ENCODE data around the gene APBA2.
"Not testable (repeated sequence)": the region's sequence is repeated elsewhere in the genome, so short reads cannot be mapped to it uniquely, and the experiment has no call there.

DNA sequence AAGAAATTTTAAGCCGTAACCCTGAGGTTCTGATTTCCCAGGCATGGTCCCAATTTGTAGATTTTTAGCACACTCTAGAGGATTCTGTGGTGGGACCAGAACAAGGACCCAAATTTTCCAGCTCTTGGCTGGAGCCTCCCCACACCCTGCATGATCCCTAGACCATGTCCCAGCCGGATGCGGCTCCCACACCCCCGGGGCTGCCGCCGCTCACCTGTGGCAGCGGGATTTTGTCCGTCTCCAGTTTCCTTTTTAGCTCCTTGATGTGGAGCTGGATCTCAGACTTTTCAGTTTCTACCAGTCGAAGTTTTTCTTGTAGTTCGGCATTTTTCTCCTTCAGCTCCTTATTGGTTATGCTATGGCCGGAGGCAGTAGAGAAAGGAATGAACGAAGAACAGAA is 42.3 kb upstream of the APBA2 start:
- TF ChIP-seq CTCF (IDR thresholded peaks at IDR 0.05); TCF7 (CRISPR knock-in tag; IDR thresholded peaks at IDR 0.05; ENCODE audit: low read depth); ZNF512 (CRISPR knock-in tag; IDR thresholded peaks at IDR 0.05; ENCODE audit: borderline replicate concordance); STAT6 (CRISPR knock-in tag; conservative IDR thresholded peaks at IDR 0.05; ENCODE audit: low read depth); RELA (CRISPR knock-in tag; IDR thresholded peaks at IDR 0.05; ENCODE audit: borderline replicate concordance); ZNF263 (CRISPR knock-in tag; IDR thresholded peaks at IDR 0.05; ENCODE audit: low read depth); GRHL2 (CRISPR knock-in tag; IDR thresholded peaks at IDR 0.05; ENCODE audit: insufficient replicate concordance, severe bottlenecking); E2F4 (CRISPR knock-in tag; IDR thresholded peaks at IDR 0.05; ENCODE audit: borderline replicate concordance, low read depth); NR1H2 (CRISPR knock-in tag; IDR thresholded peaks at IDR 0.05); ELF4 (CRISPR knock-in tag; IDR thresholded peaks at IDR 0.05; ENCODE audit: low read depth); ESRRA (CRISPR knock-in tag; IDR thresholded peaks at IDR 0.05; ENCODE audit: borderline replicate concordance); NFE2L1 (CRISPR knock-in tag; IDR thresholded peaks at IDR 0.05): not testable (repeated sequence)
- TF ChIP-seq, protein P1, sequence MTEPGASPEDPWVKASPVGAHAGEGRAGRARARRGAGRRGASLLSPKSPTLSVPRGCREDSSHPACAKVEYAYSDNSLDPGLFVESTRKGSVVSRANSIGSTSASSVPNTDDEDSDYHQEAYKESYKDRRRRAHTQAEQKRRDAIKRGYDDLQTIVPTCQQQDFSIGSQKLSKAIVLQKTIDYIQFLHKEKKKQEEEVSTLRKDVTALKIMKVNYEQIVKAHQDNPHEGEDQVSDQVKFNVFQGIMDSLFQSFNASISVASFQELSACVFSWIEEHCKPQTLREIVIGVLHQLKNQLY (CRISPR knock-in tag; IDR thresholded peaks at IDR 0.05), result not testable (repeated sequence)
- TF ChIP-seq, protein P2, sequence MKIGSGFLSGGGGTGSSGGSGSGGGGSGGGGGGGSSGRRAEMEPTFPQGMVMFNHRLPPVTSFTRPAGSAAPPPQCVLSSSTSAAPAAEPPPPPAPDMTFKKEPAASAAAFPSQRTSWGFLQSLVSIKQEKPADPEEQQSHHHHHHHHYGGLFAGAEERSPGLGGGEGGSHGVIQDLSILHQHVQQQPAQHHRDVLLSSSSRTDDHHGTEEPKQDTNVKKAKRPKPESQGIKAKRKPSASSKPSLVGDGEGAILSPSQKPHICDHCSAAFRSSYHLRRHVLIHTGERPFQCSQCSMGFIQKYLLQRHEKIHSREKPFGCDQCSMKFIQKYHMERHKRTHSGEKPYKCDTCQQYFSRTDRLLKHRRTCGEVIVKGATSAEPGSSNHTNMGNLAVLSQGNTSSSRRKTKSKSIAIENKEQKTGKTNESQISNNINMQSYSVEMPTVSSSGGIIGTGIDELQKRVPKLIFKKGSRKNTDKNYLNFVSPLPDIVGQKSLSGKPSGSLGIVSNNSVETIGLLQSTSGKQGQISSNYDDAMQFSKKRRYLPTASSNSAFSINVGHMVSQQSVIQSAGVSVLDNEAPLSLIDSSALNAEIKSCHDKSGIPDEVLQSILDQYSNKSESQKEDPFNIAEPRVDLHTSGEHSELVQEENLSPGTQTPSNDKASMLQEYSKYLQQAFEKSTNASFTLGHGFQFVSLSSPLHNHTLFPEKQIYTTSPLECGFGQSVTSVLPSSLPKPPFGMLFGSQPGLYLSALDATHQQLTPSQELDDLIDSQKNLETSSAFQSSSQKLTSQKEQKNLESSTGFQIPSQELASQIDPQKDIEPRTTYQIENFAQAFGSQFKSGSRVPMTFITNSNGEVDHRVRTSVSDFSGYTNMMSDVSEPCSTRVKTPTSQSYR (CRISPR knock-in tag; IDR thresholded peaks at IDR 0.05), result not testable (repeated sequence)
